Nephron (organoid): ENCODE data around the gene NANS.

Experiments
- H3K27ac Mint-ChIP-seq, 3 experiments: 2 replicates each; pipeline ENCODE4 v1.8.0; 2020; ENCODE audit warnings: mixed read lengths in 3 of 3, mild to moderate bottlenecking in 2 of 3, moderate library complexity in 1 of 3
- H3K27me3 Mint-ChIP-seq: 2 replicates; pipeline ENCODE4 v1.8.0; 2021; ENCODE audit warnings: low read depth, mild to moderate bottlenecking, moderate library complexity, mixed read lengths
- H3K36me3 Mint-ChIP-seq: 2 replicates; pipeline ENCODE4 v1.8.0; 2020; ENCODE audit warnings: low read depth, mixed read lengths
- H3K4me1 Mint-ChIP-seq: 2 replicates; pipeline ENCODE4 v1.8.0; 2020; ENCODE audit warnings: mixed read lengths
- H3K4me3 Mint-ChIP-seq, 3 experiments: 2 replicates each; pipeline ENCODE4 v1.8.0; 2020; ENCODE audit warnings: mild to moderate bottlenecking in 3 of 3, mixed read lengths in 3 of 3, moderate library complexity in 2 of 3
- H3K9me3 Mint-ChIP-seq: 2 replicates; pipeline ENCODE4 v1.8.0; 2020; ENCODE audit warnings: mixed read lengths
- TF ChIP-seq, protein P1 (sequence below), 3 experiments: fragments of 200-600 bp; sonication (generic); IDR thresholded peaks; one replicate each; pipeline ENCODE4 v1.5.0; 2021; ENCODE audit warnings: antibody characterized with exemption in 3 of 3; ENCODE audit not compliant: unreplicated experiment in 3 of 3

The NANS gene

DNA sequence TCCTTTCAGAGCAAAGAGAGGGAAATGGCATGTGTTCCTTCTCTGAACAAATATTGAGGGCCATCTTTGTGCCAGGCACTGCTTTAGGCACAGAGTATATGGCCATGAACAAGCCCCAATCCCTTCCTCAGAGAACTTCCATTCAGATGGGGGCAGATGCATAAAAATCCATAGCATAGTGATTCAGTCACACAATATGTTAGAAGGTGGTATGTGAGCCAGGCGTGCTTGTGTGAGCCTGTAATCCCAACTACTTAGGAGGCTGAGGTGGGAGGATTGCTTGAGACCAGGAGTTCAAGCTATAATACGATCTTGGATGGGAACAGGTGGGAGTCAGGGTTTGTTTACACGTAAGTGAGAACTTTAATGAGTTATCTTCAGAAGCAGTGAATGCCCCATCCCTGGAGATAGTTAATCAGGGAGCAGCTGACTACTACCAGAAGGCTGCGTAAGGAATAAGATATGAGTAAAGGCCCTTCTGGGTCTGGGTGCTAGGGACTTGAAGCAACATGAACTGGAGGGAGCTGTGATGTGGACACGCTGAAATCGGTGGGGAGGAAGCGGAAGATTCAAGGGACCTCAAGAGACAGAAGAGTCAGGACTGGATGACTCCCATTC lies 27.1 kb downstream of the NANS start:
- Mint-ChIP-seq H3K36me3 (peaks cover 22% of the 10 kb centered on the region), H3K27me3 (peaks cover 3% of the 10 kb centered on the region), H3K27ac (peak overlapping the region in 1 of 3 experiments; percentile 12), H3K4me3 (no peak overlapping the region), H3K4me1 (no peaks in the 10 kb centered on the region), H3K9me3 (no peaks in the 10 kb centered on the region)
- TF ChIP-seq, protein P1, sequence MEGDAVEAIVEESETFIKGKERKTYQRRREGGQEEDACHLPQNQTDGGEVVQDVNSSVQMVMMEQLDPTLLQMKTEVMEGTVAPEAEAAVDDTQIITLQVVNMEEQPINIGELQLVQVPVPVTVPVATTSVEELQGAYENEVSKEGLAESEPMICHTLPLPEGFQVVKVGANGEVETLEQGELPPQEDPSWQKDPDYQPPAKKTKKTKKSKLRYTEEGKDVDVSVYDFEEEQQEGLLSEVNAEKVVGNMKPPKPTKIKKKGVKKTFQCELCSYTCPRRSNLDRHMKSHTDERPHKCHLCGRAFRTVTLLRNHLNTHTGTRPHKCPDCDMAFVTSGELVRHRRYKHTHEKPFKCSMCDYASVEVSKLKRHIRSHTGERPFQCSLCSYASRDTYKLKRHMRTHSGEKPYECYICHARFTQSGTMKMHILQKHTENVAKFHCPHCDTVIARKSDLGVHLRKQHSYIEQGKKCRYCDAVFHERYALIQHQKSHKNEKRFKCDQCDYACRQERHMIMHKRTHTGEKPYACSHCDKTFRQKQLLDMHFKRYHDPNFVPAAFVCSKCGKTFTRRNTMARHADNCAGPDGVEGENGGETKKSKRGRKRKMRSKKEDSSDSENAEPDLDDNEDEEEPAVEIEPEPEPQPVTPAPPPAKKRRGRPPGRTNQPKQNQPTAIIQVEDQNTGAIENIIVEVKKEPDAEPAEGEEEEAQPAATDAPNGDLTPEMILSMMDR (IDR thresholded peaks at IDR 0.05; ENCODE audit: unreplicated experiment in 3 of 3): no peak

DNA sequence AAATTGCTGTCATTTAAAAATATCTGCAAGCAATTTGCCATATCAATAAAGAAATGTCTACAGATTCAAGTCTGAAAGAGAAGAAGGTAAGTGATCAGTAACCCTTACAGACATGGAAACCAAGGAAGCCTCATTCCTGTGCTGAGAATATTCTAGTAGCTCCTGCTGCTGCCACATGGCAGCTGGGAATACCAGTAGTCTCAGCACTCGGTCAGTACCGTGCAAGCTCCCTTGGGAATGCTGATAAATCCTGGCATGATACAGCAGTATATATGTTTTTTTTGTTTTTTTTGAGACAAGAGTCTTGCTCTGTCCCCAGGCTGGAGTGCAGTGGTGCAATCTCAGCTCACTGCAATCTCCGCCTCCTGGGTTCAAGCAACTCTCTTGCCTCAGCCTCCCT lies 27.9 kb downstream of the NANS start:
- Mint-ChIP-seq H3K36me3 (peaks cover 17% of the 10 kb centered on the region), H3K4me3 (no peak overlapping the region), H3K4me1 (no peaks in the 10 kb centered on the region), H3K9me3 (no peaks in the 10 kb centered on the region), H3K27me3 (peaks cover 3% of the 10 kb centered on the region), H3K27ac (no peak overlapping the region)
- TF ChIP-seq, protein P1 (IDR thresholded peaks at IDR 0.05; ENCODE audit: unreplicated experiment in 3 of 3): no peak

DNA sequence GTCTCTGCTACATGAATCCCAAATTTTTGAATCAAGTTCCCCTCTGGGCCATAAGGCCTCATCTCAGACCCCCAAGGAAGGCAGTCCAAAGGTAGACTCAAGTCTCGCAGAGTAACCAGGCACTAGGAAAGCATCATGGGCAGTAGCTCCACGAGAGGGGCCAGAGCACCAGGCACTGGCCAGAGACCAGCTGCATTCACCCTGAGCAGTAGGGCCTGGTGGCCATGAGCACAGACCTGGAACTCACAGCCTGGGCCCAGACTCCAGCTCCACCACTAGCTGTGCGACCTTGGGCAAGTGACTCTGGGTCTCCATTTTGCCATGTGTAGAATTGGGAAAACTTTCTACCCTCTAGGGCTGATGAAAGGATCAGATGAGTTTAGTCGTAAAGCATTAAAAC lies 28.5 kb downstream of the NANS start:
- H3K4me3 Mint-ChIP-seq: no peak overlapping the region
- TF ChIP-seq, protein P1 (IDR thresholded peaks at IDR 0.05; ENCODE audit: unreplicated experiment in 3 of 3): no peak

DNA sequence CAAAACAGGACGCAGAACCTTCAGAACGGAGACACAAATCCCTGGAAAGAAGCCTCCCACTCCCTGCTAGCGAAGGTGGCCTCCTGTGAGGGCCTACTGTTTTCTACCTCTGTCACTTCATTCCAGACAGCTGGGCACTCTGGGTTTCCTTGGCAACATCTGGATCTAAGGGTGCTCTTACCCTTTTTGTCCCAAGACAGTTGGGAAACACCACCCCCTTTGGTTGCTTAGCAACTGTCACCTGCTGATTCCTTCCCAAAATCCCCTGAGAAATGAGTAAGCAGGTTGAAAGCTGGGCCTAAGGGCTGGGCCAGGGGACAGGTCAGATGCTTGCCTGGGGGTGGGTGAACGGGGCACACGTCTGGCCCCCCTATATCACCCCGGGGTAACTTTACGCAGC lies 29.4 kb downstream of the NANS start:
- H3K9me3 Mint-ChIP-seq: no peaks in the 10 kb centered on the region
- no peaks in the 10 kb centered on the region for H3K4me1 Mint-ChIP-seq
- peaks cover 6% of the 10 kb centered on the region for H3K27me3 Mint-ChIP-seq
- peak overlapping the region in 1 of 3 experiments; percentile 34 for H3K27ac Mint-ChIP-seq
- peaks cover 14% of the 10 kb centered on the region for H3K36me3 Mint-ChIP-seq
- H3K4me3 Mint-ChIP-seq: no peak overlapping the region
- TF ChIP-seq, protein P1 (IDR thresholded peaks at IDR 0.05; ENCODE audit: unreplicated experiment in 3 of 3): no peak

More for the DNA sequence above, 28.5 kb downstream of the NANS start:
- Mint-ChIP-seq H3K9me3 (no peaks in the 10 kb centered on the region), H3K36me3 (peaks cover 14% of the 10 kb centered on the region), H3K27me3 (peaks cover 6% of the 10 kb centered on the region), H3K4me1 (no peaks in the 10 kb centered on the region), H3K27ac (no peak overlapping the region)

DNA sequence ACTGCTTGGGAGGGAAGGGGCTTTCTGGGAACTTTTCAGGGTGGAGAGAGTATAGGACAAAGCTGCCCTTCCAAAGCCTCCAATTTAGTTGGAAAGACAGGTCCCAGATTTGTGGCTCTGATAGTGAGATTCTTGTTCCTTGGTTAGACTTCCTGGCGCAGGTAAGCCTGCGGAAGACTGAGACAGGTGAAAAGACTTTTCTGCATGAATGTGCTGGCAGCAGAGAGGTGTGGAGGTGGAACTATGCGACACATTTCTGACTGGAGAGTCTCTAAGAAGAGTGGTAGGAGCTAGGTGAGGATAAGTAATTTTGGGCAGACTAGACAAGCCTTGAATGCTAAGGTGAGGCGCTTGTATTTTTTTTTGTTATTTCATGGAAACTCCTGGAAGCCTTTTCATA lies 29.9 kb downstream of the NANS start:
- Mint-ChIP-seq H3K4me1 (no peaks in the 10 kb centered on the region), H3K4me3 (peak overlapping the region in 2 of 3 experiments; percentile 1 to 15), H3K27ac (peak overlapping the region in 1 of 3 experiments; percentile 34), H3K27me3 (peaks cover 6% of the 10 kb centered on the region), H3K9me3 (no peaks in the 10 kb centered on the region), H3K36me3 (peaks cover 14% of the 10 kb centered on the region)
- TF ChIP-seq, protein P1 (IDR thresholded peaks at IDR 0.05; ENCODE audit: unreplicated experiment in 3 of 3): no peak
